Amniotic stem cell (primary cell): ENCODE data around the gene C1orf210.
A peak's percentile ranks its signal among the peaks of the same experiment; 100 is the strongest.

Source experiments
- DNase-seq: peaks from one replicate; lab custom pipeline; 2025; lab: John Stamatoyannopoulos, UW

Gene C1orf210

GRCh38 chr1:43250351-43250761, 35.0 kb downstream of the C1orf210 start:
- DNase-seq: no peak

DNA sequence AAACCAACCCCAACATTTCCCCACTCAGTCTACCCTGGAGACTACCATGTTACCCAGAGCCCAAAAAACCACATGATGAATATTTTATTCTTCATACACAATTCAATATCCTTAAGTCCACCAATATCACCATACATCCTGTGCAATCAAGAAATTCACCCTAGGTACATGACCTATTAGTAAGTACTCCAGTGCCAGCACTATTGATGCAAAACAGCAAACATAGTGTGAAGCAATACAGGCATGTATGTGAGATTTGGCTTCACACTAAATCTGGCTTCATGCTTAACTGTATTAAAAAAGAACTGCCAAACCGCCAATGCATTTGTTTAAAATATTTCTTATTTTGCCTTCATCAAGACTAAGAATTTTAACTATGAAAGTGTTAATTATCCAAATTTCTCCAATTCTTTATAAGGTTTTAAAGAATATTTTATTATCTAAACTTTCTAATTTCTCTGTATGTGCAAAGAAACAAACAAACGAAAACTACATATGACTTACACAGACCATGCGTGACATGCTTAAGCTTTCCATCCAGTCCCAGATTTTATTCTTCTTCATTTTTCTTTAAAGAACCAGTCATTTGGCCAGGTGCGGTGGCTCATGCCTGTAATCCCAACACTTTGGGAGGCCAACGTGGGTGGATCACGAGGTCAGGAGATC, 38.0 kb downstream of the C1orf210 start:
- no peak for DNase-seq

DNA sequence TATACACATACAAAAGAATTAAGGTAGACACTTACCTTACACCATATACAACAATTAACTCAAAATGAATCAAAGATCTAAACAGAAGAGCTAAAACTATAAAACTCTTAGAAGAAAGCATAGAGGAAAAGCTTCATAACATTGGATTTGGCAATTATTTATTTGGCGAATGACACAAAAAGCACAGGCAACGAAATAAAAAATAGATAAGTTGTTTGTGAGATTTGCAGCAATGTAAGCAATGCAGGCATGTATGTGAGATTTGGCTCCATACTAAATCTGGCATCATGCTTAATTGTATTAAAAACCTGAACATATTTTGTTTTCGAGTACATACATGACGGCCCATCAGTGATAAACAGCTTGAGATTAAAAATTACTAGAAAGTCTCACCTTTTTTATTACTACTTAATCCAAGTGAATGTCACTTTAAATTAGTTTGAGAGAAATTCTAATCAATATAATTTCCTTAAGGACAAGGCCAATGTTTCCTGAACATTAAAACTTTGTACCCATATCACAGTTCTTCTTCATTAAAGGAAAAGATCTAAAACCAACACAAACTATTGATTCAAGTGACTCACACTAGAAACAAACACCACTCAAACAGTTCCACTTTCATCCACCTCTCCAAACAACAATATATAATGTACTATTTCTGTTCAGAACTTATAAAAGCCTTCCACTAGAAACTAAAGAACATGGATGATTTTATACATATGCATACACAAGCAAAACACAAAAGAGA, 38.7 kb downstream of the C1orf210 start:
- DNase-seq: no peak

- DNase-seq: no peak
Measured at GRCh38 chr1:43243299-43243698, 42.1 kb downstream of the C1orf210 start.

- no peak for DNase-seq
Measured at GRCh38 chr1:43241413-43241836, 44.0 kb downstream of the C1orf210 start.

- no peak for DNase-seq
Measured at GRCh38 chr1:43239484-43239883, 45.9 kb downstream of the C1orf210 start.

- DNase-seq: no peak
Measured at GRCh38 chr1:43238991-43239469, 46.4 kb downstream of the C1orf210 start.

- DNase-seq: peak; percentile 46
Measured at GRCh38 chr1:43238085-43238484, 47.3 kb downstream of the C1orf210 start.

GRCh38 chr1:43237121-43237520, 48.3 kb downstream of the C1orf210 start:
- no peak for DNase-seq

GRCh38 chr1:43235451-43236121, 49.8 kb downstream of the C1orf210 start:
- DNase-seq: no peak

GRCh38 chr1:43235040-43235439, 50.3 kb downstream of the C1orf210 start:
- DNase-seq: no peak

GRCh38 chr1:43234267-43234666, 51.1 kb downstream of the C1orf210 start:
- DNase-seq: no peak

GRCh38 chr1:43233631-43234030, 51.8 kb downstream of the C1orf210 start:
- no peak for DNase-seq

- no peak for DNase-seq
Measured at GRCh38 chr1:43232482-43232881, 52.9 kb downstream of the C1orf210 start.

- DNase-seq: peak; percentile 15
Measured at GRCh38 chr1:43232074-43232473, 53.3 kb downstream of the C1orf210 start.
